Sigmoid colon (tissue), 4 donors: ENCODE results near the gene PPP1R12A.

Source experiments
- EP300 ChIP-seq, 4 donors: sonication (generic); formaldehyde crosslinking; IDR thresholded peaks; one replicate each; pipeline ENCODE4 v1.6.1; 2017; ENCODE audit warnings: antibody characterized with exemption in 4 of 4
- TF ChIP-seq, protein P1 (sequence below), 4 experiments: fragments of 450-650 bp in 3 of 4; fragments of 200-600 bp in 1 of 4; IDR thresholded peaks; one replicate each; pipeline ENCODE4 v1.5.1; 2016 to 2019; ENCODE audit warnings: antibody characterized with exemption in 4 of 4, mild to moderate bottlenecking in 3 of 4, moderate library complexity in 2 of 4

DNA sequence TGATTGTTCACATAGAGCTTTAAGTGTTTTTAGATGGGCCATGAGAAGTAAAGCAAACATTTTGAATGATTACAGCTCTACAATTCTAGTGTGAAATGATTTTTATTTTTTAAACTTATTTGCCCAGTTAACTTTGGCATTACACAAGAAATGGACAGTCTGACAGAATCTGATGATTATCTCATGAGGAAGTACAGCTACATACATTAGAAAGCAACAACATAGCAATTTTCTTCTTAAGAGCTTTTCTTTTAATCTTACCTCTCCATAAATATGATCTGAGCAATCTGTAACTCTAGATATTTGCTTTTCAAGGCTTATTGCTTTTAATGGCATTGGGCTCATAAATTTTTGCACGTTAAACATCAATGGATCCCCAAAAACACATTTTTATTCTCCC, 26.5 kb upstream of the PPP1R12A start:
- TF ChIP-seq EP300 (IDR thresholded peaks at IDR 0.05): no peak
- TF ChIP-seq, protein P1, sequence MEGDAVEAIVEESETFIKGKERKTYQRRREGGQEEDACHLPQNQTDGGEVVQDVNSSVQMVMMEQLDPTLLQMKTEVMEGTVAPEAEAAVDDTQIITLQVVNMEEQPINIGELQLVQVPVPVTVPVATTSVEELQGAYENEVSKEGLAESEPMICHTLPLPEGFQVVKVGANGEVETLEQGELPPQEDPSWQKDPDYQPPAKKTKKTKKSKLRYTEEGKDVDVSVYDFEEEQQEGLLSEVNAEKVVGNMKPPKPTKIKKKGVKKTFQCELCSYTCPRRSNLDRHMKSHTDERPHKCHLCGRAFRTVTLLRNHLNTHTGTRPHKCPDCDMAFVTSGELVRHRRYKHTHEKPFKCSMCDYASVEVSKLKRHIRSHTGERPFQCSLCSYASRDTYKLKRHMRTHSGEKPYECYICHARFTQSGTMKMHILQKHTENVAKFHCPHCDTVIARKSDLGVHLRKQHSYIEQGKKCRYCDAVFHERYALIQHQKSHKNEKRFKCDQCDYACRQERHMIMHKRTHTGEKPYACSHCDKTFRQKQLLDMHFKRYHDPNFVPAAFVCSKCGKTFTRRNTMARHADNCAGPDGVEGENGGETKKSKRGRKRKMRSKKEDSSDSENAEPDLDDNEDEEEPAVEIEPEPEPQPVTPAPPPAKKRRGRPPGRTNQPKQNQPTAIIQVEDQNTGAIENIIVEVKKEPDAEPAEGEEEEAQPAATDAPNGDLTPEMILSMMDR (IDR thresholded peaks at IDR 0.05): no peak
